ENCODE measurements around the gene AGO4.
"Not testable (repeated sequence)": the region's sequence is repeated elsewhere in the genome, so short reads cannot be mapped to it uniquely, and the experiment has no call there.

The AGO4 gene

GRCh38 chr1:35812754-35813153, 4.9 kb downstream of the AGO4 start:
- not testable (repeated sequence) for DNase-seq

GRCh38 chr1:35825255-35825654, 17.4 kb downstream of the AGO4 start:
- no peak for DNase-seq

GRCh38 chr1:35832276-35832905, 24.6 kb downstream of the AGO4 start:
- no peak for DNase-seq

GRCh38 chr1:35833395-35833794, 25.6 kb downstream of the AGO4 start:
- no peak for DNase-seq

- DNase-seq = no peak
Observed at GRCh38 chr1:35834218-35834617, 26.4 kb downstream of the AGO4 start.

GRCh38 chr1:35835398-35835797, 27.6 kb downstream of the AGO4 start:
- no peak for DNase-seq

GRCh38 chr1:35836734-35837133, 28.9 kb downstream of the AGO4 start:
- DNase-seq = no peak

- DNase-seq = no peak
Observed at GRCh38 chr1:35838693-35839245, 31.0 kb downstream of the AGO4 start.

- DNase-seq = no peak
Observed at GRCh38 chr1:35844826-35845225, 37.0 kb downstream of the AGO4 start.

- no peak for DNase-seq
Observed at GRCh38 chr1:35845766-35846165, 38.0 kb downstream of the AGO4 start.

GRCh38 chr1:35847935-35848565, 40.2 kb downstream of the AGO4 start:
- no peak for DNase-seq

GRCh38 chr1:35850051-35850450, 42.2 kb downstream of the AGO4 start:
- DNase-seq = no peak

GRCh38 chr1:35850716-35851115, 42.9 kb downstream of the AGO4 start:
- no peak for DNase-seq

- no peak for DNase-seq
Observed at GRCh38 chr1:35851132-35851869, 43.5 kb downstream of the AGO4 start.

- DNase-seq = no peak
Observed at GRCh38 chr1:35852241-35852640, 44.4 kb downstream of the AGO4 start.

- no peak for DNase-seq
Observed at GRCh38 chr1:35854989-35855700, 47.3 kb downstream of the AGO4 start.

- DNase-seq = no peak
Observed at GRCh38 chr1:35856964-35857363, 49.1 kb downstream of the AGO4 start.

GRCh38 chr1:35857830-35858229, 50.0 kb downstream of the AGO4 start:
- DNase-seq = no peak

GRCh38 chr1:35860696-35861095, 52.9 kb downstream of the AGO4 start:
- DNase-seq = no peak

- no peak for DNase-seq
Observed at GRCh38 chr1:35863136-35863535, 55.3 kb downstream of the AGO4 start.

GRCh38 chr1:35863881-35864625, 56.2 kb downstream of the AGO4 start:
- no peak for DNase-seq

GRCh38 chr1:35864813-35865212, 57.0 kb downstream of the AGO4 start:
- no peak for DNase-seq

- no peak for DNase-seq
Observed at GRCh38 chr1:35866991-35867390, 59.2 kb downstream of the AGO4 start.

Data from islet precursor cell (in vitro differentiated cells).